Inflammatory macrophage treated with lipopolysaccharide for 1 hour (primary cell): ENCODE results near the gene GJA5.

Experiments used
- DNase-seq, 2 donors: peaks; one replicate each; pipeline ENCODE4 v3.0.0-alpha.2; 2020 to 2022

Gene GJA5

GRCh38 chr1:147760481-147761260, at the start of gene GJA5:
GJA5 (minus strand) TSS chr1:147760602; CDS start chr1:147759238, 1,364 bp downstream.
- DNase-seq = no peak

- no peak for DNase-seq
Measured at GRCh38 chr1:147809236-147809635, 48.8 kb upstream of the GJA5 start.

- DNase-seq = no peak
Measured at GRCh38 chr1:147808025-147808424, 47.6 kb upstream of the GJA5 start.

- DNase-seq = no peak
Measured at GRCh38 chr1:147807405-147807804, 47.0 kb upstream of the GJA5 start.

- no peak for DNase-seq
Measured at GRCh38 chr1:147804942-147805723, 44.7 kb upstream of the GJA5 start.

GRCh38 chr1:147800804-147801203, 40.4 kb upstream of the GJA5 start:
- DNase-seq = peak; percentile 31 to 53

- no peak for DNase-seq
Measured at GRCh38 chr1:147798731-147799130, 38.3 kb upstream of the GJA5 start.

- no peak for DNase-seq
Measured at GRCh38 chr1:147794570-147794969, 34.2 kb upstream of the GJA5 start.

GRCh38 chr1:147791876-147792275, 31.5 kb upstream of the GJA5 start:
- DNase-seq = no peak

- DNase-seq = no peak
Measured at GRCh38 chr1:147787765-147788164, 27.4 kb upstream of the GJA5 start.

- no peak for DNase-seq
Measured at GRCh38 chr1:147786536-147786935, 26.1 kb upstream of the GJA5 start.

- no peak for DNase-seq
Measured at GRCh38 chr1:147785794-147786506, 25.5 kb upstream of the GJA5 start.

GRCh38 chr1:147784941-147785340, 24.5 kb upstream of the GJA5 start:
- no peak for DNase-seq

GRCh38 chr1:147781056-147781471, 20.7 kb upstream of the GJA5 start:
- no peak for DNase-seq

- DNase-seq = no peak
Measured at GRCh38 chr1:147777694-147778093, 17.3 kb upstream of the GJA5 start.

- peak; percentile 18 to 31 for DNase-seq
Measured at GRCh38 chr1:147773215-147773715, 12.9 kb upstream of the GJA5 start.

- no peak for DNase-seq
Measured at GRCh38 chr1:147772570-147772969, 12.2 kb upstream of the GJA5 start.

- DNase-seq = peak; percentile 43 to 72
Measured at GRCh38 chr1:147771226-147772125, 11.1 kb upstream of the GJA5 start.

GRCh38 chr1:147769106-147769505, 8.7 kb upstream of the GJA5 start:
- DNase-seq = no peak

GRCh38 chr1:147768582-147768981, 8.2 kb upstream of the GJA5 start:
- DNase-seq = no peak

GRCh38 chr1:147768101-147768500, 7.7 kb upstream of the GJA5 start:
- DNase-seq = no peak
